ENCODE results near the gene FABP1.

DNA sequence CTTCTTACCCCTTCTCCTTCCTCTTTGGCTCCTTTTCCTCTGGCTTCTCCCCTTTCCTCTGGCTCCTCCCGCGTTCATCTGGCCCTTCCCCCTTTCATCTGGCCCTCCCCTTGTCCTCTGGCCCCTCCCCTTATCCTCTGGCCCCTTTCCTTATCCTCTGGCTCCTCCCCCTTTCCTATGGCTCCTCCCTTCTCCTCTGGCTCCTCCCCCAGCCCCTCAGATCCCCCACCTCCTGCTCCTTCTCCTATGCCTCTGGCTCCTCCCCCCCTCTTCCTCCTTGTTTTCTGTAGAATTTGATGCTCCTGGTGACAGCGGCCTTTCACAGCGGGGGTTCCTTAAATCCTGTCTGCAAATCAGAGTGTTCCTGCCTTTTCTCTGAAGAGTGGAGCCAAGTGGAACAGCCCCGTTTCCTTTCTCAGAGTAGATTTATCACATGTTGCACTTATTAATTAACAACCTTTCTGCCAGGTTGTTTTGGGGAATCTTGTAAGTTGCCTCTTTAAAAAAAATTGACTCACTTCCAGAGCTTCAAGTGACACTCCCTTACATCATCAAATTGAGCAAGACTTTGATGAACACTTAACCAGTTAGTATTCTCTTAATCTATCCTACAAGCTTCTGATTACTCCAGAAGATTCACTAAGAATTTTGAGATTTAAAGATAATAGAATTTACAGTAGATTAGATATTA, 27.9 kb downstream of the FABP1 start:
- TF ChIP-seq, protein P1, sequence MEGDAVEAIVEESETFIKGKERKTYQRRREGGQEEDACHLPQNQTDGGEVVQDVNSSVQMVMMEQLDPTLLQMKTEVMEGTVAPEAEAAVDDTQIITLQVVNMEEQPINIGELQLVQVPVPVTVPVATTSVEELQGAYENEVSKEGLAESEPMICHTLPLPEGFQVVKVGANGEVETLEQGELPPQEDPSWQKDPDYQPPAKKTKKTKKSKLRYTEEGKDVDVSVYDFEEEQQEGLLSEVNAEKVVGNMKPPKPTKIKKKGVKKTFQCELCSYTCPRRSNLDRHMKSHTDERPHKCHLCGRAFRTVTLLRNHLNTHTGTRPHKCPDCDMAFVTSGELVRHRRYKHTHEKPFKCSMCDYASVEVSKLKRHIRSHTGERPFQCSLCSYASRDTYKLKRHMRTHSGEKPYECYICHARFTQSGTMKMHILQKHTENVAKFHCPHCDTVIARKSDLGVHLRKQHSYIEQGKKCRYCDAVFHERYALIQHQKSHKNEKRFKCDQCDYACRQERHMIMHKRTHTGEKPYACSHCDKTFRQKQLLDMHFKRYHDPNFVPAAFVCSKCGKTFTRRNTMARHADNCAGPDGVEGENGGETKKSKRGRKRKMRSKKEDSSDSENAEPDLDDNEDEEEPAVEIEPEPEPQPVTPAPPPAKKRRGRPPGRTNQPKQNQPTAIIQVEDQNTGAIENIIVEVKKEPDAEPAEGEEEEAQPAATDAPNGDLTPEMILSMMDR (conservative IDR thresholded peaks at IDR 0.05 in 1 of 2, IDR thresholded peaks at IDR 0.05 in 1 of 2; ENCODE audit: low read depth in 1 of 2, low read length in 2 of 2): no peak
- no peak for TF ChIP-seq EZH2 (IDR thresholded peaks at IDR 0.05; ENCODE audit: low read length, missing control alignments)

Measured in fibroblast of lung (primary cell).